Panc1 (cell line): Measurements from ENCODE around the gene GDAP1L1. TPM values are rescaled to one million over a fixed set of nuclear protein-coding genes. Genes with fewer than 3 reads are reported as not detected.

Source experiments
- ATAC-seq: fragments of 200-7000 bp; cut with Tn5 transposase; 2 replicates; pipeline ENCODE4 v1.9.1; 2020; ENCODE audit warnings: mild to moderate bottlenecking, moderate library complexity
- BruUV-seq: library from RNA; stranded (reverse); fragments of 400-500 nt; replicated peaks from 2 replicates; lab custom pipeline; 2021; lab: Mats Ljungman, UMichigan
- CTCF ChIA-PET: fragments of 300-600 bp; sonication (Branson Sonifier 250); formaldehyde crosslinking; loops from one replicate; lab custom pipeline; 2022; ENCODE audit warnings: antibody characterized with exemption; lab: Charles Lee
- POLR2A ChIA-PET: fragments of 300-600 bp; sonication (Branson Sonifier 250); formaldehyde crosslinking; loops from one replicate; lab custom pipeline; 2022; ENCODE audit warnings: antibody characterized with exemption; lab: Charles Lee
- DNase-seq: peaks from one replicate; pipeline ENCODE4 v3.0.0-alpha.2; 2010; ENCODE audit warnings: low read depth, low spot score
- H3K27ac ChIP-seq: 2 replicates; pipeline ENCODE4 v1.5.1; 2011; ENCODE audit warnings: mild to moderate bottlenecking, low read length, inconsistent platforms
- H3K27me3 ChIP-seq: fragments of 200-500 bp; sonication (Bioruptor generic); 2 replicates; pipeline ENCODE4 v1.6.0; 2014; ENCODE audit warnings: low read length, inconsistent platforms; ENCODE audit not compliant: control insufficient read depth, insufficient read depth
- H3K36me3 ChIP-seq: fragments of 200-500 bp; sonication (Bioruptor generic); 2 replicates; pipeline ENCODE4 v1.5.1; 2014; ENCODE audit warnings: inconsistent platforms, mild to moderate bottlenecking, low read length, moderate library complexity; ENCODE audit not compliant: control insufficient read depth, insufficient read depth
- H3K4me1 ChIP-seq: 2 replicates; pipeline ENCODE4 v1.5.1; 2011; ENCODE audit warnings: inconsistent platforms, mild to moderate bottlenecking, low read length, moderate library complexity; ENCODE audit not compliant: control insufficient read depth, insufficient read depth
- H3K4me3 ChIP-seq, 2 experiments: 2 replicates each; pipeline ENCODE4 v1.5.1; 2011 to 2012; ENCODE audit warnings: low read depth in 2 of 2, low read length in 2 of 2, mild to moderate bottlenecking in 2 of 2, inconsistent platforms in 1 of 2, moderate library complexity in 1 of 2
- H3K9me3 ChIP-seq: fragments of 200-500 bp; sonication (Bioruptor generic); 2 replicates; pipeline ENCODE4 v1.5.1; 2014; ENCODE audit warnings: low read depth, mild to moderate bottlenecking, inconsistent platforms, low read length, moderate library complexity; ENCODE audit not compliant: control insufficient read depth, insufficient read depth
- POLR2AphosphoS5 ChIP-seq: IDR thresholded peaks from 2 replicates; pipeline ENCODE4 v1.6.1; 2012; ENCODE audit warnings: mild to moderate bottlenecking, low read depth, low read length, moderate library complexity
- SIN3A ChIP-seq: IDR thresholded peaks from 2 replicates; pipeline ENCODE4 v1.6.1; 2012; ENCODE audit warnings: low read depth, mild to moderate bottlenecking, low read length, moderate library complexity, borderline replicate concordance; ENCODE audit not compliant: insufficient read depth
- TCF7L2 ChIP-seq: IDR thresholded peaks from 2 replicates; pipeline ENCODE4 v1.6.1; 2011; ENCODE audit warnings: mild to moderate bottlenecking, low read depth, low read length, inconsistent platforms
- in situ Hi-C: cut with HindIII; loops from 2 replicates; pipeline ENCODE4 v1.10.0; 2016; ENCODE audit warnings: low sequenced_read_pairs, low pct_unique_long_range_greater_than_20kb
- intact Hi-C: fragments of 100-400 bp; cut with micrococcal nuclease; formaldehyde crosslinking; loops from one replicate; pipeline ENCODE4 v1.10.0; 2022; ENCODE audit not compliant: unreplicated experiment
- total RNA-seq: library from RNA; stranded (reverse); gene quantifications from one replicate; pipeline ENCODE4 v1.2.1, GENCODE V29; 2021; ENCODE audit not compliant: unreplicated experiment
- TF ChIP-seq, protein P1 (sequence below): fragments of 450-650 bp; IDR thresholded peaks from 2 replicates; pipeline ENCODE4 v1.5.1; 2017; ENCODE audit warnings: mild to moderate bottlenecking
- TF ChIP-seq, protein P2 (sequence below), 2 experiments: IDR thresholded peaks; 2 replicates each; pipeline ENCODE4 v1.6.1; 2011 to 2012; ENCODE audit warnings: low read depth in 2 of 2, control low read depth in 1 of 2, low read length in 1 of 2, mild to moderate bottlenecking in 1 of 2, moderate library complexity in 1 of 2; ENCODE audit not compliant: insufficient read depth in 1 of 2

GDAP1L1 gene
- total RNA-seq, 1 experiment from 2014 or later: not detected

GRCh38 chr20:44217342-44218092, 29.6 kb upstream of the GDAP1L1 start:
- ATAC-seq (peak; percentile 90), DNase-seq (no peak)
- Histone ChIP-seq H3K4me1 (peaks cover 1% of the 10 kb centered on the region; the same call in 1 of the 2 replicates), H3K27ac (no peak overlapping the region), H3K9me3 (no peaks in the 10 kb centered on the region), H3K27me3 (no peaks in the 10 kb centered on the region), H3K4me3 (no peak overlapping the region), H3K36me3 (no peaks in the 10 kb centered on the region)
- TF ChIP-seq, protein P1, sequence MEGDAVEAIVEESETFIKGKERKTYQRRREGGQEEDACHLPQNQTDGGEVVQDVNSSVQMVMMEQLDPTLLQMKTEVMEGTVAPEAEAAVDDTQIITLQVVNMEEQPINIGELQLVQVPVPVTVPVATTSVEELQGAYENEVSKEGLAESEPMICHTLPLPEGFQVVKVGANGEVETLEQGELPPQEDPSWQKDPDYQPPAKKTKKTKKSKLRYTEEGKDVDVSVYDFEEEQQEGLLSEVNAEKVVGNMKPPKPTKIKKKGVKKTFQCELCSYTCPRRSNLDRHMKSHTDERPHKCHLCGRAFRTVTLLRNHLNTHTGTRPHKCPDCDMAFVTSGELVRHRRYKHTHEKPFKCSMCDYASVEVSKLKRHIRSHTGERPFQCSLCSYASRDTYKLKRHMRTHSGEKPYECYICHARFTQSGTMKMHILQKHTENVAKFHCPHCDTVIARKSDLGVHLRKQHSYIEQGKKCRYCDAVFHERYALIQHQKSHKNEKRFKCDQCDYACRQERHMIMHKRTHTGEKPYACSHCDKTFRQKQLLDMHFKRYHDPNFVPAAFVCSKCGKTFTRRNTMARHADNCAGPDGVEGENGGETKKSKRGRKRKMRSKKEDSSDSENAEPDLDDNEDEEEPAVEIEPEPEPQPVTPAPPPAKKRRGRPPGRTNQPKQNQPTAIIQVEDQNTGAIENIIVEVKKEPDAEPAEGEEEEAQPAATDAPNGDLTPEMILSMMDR: peak; percentile 98
- no peak for TF ChIP-seq TCF7L2
- CTCF ChIA-PET: interaction anchor here (0.5 to 2.9 kb wide), 10 partner anchors 48 to 393 kb away, joined by 3 to 25 read pairs (median 4); partner anchors contain the start of gene FITM2
- POLR2A ChIA-PET: no interaction called here
- intact Hi-C loops (loop anchor here (1.0 to 10.0 kb wide), 3 partner anchors 94 to 387 kb away; partner anchors contain the start of gene FITM2), in situ Hi-C loops (no loop called here)
- BruUV-seq: no TSS peak

GRCh38 chr20:44218446-44218845, 28.7 kb upstream of the GDAP1L1 start:
- in situ Hi-C loops: no loop called here

More at GRCh38 chr20:44218446-44218845, 28.7 kb upstream of the GDAP1L1 start:
- H3K9me3 ChIP-seq: no peaks in the 10 kb centered on the region
- ATAC-seq: no peak
- intact Hi-C loops: loop anchor here (5.0 to 10.0 kb wide), 2 partner anchors 239 to 386 kb away; no protein-coding TSS in a partner anchor
- no peak for DNase-seq
- no peak overlapping the region for H3K27ac ChIP-seq
- no peaks in the 10 kb centered on the region for H3K36me3 ChIP-seq
- no peaks in the 10 kb centered on the region for H3K4me1 ChIP-seq
- TF ChIP-seq TCF7L2: no peak
- no peak for TF ChIP-seq SIN3A
- no peak for TF ChIP-seq POLR2AphosphoS5
- TF ChIP-seq, protein P1: no peak
- TF ChIP-seq, protein P2, sequence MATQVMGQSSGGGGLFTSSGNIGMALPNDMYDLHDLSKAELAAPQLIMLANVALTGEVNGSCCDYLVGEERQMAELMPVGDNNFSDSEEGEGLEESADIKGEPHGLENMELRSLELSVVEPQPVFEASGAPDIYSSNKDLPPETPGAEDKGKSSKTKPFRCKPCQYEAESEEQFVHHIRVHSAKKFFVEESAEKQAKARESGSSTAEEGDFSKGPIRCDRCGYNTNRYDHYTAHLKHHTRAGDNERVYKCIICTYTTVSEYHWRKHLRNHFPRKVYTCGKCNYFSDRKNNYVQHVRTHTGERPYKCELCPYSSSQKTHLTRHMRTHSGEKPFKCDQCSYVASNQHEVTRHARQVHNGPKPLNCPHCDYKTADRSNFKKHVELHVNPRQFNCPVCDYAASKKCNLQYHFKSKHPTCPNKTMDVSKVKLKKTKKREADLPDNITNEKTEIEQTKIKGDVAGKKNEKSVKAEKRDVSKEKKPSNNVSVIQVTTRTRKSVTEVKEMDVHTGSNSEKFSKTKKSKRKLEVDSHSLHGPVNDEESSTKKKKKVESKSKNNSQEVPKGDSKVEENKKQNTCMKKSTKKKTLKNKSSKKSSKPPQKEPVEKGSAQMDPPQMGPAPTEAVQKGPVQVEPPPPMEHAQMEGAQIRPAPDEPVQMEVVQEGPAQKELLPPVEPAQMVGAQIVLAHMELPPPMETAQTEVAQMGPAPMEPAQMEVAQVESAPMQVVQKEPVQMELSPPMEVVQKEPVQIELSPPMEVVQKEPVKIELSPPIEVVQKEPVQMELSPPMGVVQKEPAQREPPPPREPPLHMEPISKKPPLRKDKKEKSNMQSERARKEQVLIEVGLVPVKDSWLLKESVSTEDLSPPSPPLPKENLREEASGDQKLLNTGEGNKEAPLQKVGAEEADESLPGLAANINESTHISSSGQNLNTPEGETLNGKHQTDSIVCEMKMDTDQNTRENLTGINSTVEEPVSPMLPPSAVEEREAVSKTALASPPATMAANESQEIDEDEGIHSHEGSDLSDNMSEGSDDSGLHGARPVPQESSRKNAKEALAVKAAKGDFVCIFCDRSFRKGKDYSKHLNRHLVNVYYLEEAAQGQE (IDR thresholded peaks at IDR 0.05; ENCODE audit: insufficient read depth in 1 of 2, low read depth in 2 of 2, low read length in 1 of 2): no peak
- CTCF ChIA-PET: interaction anchor here (0.7 to 2.9 kb wide), 4 partner anchors 51 to 97 kb away, joined by 3 to 25 read pairs (median 4); partner anchors contain the start of gene FITM2
- H3K4me3 ChIP-seq: no peak overlapping the region
- POLR2A ChIA-PET: interaction anchor here (0.5 kb wide), 1 partner anchor 96 kb away, joined by 12 read pairs; no protein-coding TSS in a partner anchor
- no peaks in the 10 kb centered on the region for H3K27me3 ChIP-seq
- BruUV-seq: no TSS peak
